HuH-7.5 (cell line): ENCODE data around the gene AKAIN1.

Experiments
- DNase-seq: peaks from one replicate; pipeline ENCODE4 v3.0.0; 2011; ENCODE audit warnings: low spot score

AKAIN1 gene

DNA sequence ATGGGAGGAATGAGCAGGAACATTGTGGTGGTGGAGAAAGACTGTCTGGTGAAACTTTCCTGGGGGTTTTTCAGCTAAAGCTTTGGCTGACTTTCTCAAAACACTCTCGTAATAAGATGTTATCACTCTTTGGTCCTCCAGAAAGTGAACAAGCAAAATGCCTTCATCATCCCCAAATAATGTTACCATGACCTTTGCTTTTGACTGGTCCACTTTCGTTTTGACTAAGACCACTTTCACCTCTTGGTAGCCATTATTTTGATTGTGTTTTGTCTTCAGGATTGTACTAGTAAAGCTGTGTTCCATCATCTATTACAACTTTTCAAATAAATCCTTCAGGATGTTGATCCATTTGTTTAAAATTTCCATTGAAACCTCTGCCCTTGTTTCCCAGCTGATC is 103.2 kb downstream of the AKAIN1 start:
- DNase-seq = no peak
